Anterior cingulate cortex (tissue), 58 donors: ENCODE data around the gene GOLGA6L25.
"Not testable (repeated sequence)": the region's sequence is repeated elsewhere in the genome, so short reads cannot be mapped to it uniquely, and the experiment has no call there.

Experiments used
- DNase-seq, 58 donors: peaks; one replicate each; lab custom pipeline; 2025; lab: John Stamatoyannopoulos, UW

Gene GOLGA6L25

GRCh38 chr15:28553268-28553667 is at the start of gene GOLGA6L25:
TSS of gene GOLGA6L25 (plus strand) at chr15:28553568. CDS start at chr15:28553629, 61 bp downstream.
- not testable (repeated sequence) for DNase-seq

DNA sequence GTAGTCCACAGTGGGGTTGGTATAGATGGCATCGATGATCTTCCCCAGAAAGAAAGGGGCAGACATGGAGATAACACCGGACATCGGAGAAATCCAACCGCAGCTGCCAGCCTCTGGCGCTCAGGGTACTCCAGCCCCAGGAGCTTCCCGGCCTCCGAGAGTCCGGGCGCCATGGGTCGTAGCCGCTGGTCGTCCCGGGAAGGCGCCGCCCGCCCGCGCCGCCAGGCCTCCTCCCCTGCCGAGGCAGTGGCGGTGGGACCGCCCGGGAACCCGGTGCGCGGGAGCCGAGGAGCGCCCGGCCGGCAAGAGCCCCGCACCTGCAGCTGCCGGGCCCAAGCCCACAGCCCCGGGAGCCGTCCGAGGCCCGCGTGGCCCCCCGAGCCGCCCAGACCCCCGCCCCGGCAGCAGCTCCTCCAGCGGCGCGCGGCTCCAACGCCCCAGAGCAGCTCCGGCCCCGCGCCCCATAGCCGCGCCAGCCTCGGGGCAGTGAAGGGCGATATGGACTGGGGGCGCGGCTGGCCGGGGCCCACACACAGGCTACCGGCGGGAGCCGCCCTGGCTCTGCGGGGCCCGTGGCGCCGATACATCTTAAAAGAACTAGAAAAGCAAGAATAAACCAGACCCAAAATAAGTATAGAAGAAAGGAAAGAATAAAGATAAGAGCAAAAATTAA is 45.0 kb upstream of the GOLGA6L25 start:
- not testable (repeated sequence) for DNase-seq

GRCh38 chr15:28514128-28514527 is 39.2 kb upstream of the GOLGA6L25 start:
- not testable (repeated sequence) for DNase-seq

GRCh38 chr15:28515208-28515607 is 38.2 kb upstream of the GOLGA6L25 start:
- not testable (repeated sequence) for DNase-seq

GRCh38 chr15:28532954-28533353 is 20.4 kb upstream of the GOLGA6L25 start, which contains the start of gene GOLGA8G:
TSS of gene GOLGA8G (minus strand) at chr15:28532971. CDS start at chr15:28532909, 62 bp downstream.
- not testable (repeated sequence) for DNase-seq

GRCh38 chr15:28573351-28573750 is 20.0 kb downstream of the GOLGA6L25 start:
- DNase-seq = not testable (repeated sequence)

- not testable (repeated sequence) for DNase-seq
These were observed 35.7 kb downstream of the GOLGA6L25 start for GRCh38 chr15:28588977-28589606.

DNA sequence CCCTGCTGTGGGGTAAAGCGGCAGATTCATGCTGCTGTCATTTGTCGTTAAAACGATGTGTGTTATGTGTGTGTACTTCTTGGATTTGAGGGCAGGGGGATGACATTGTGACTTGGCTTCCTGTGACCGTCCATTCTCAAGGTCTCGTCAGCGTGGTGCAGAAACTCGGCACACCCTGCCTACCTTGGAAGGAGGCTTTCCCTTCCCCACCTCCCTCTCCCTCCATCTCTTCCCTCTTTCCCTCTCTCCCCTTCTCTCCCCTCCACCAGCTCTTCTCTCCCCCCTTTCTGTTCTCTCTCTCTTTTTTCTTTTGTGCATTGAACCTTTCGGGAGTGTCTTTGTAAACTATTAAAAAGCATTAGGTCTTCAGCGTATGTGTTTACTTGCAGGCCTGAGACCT is 36.4 kb downstream of the GOLGA6L25 start:
- not testable (repeated sequence) for DNase-seq

DNA sequence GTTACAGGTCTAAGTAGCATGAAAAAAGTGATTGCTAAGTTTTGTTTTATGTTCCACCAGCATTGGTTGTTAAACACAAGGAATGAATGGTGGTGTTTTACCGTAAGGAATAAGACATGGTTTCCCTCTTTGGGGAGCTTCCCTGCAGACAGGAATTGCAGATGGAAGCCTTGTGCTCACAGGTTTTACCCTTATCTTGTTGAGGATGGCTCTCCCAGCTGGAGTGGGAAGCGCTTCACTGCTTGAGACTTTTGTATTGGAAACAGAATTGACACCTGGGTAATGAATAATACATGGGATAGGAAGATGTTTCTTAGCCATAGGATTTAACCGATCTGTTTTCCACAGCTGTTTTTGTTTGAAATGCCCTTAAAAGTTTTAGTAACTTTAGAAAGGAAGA is 39.0 kb downstream of the GOLGA6L25 start:
- not testable (repeated sequence) for DNase-seq

DNA sequence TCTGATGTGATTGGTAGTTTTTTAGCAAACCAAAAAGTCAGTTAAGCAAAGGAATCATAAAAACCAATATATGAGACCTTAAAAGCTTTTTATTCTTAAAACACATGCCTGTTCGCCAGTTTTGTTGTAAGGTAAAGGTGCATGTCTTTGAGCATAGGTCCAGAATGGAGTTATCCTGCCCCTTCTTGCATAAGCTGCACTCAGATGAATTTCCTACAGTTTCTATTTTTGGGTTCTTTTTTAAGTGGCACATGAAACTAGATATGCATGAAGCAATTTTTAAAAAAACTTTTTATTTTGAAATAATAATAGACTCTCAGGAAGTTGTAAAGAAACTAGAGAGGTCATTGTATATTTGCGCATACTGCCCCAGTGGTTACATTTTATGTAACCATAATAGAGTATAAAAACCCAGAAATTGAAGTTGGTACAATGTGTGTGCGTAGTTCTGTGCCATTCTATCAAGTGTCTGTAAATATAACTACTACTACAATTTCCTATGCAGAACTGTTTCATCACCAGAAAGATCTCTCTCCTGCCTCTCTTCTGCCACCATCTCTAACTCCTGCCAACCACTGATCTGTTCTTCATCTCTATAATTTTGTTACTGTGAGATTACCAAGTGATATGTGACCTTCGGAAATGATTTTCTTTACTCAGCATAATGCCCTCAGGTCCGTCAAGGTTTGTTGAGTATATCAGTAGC is 40.2 kb downstream of the GOLGA6L25 start:
- DNase-seq = not testable (repeated sequence)

GRCh38 chr15:28597471-28597870 is 44.1 kb downstream of the GOLGA6L25 start:
- DNase-seq = not testable (repeated sequence)

GRCh38 chr15:28598209-28598608 is 44.8 kb downstream of the GOLGA6L25 start:
- not testable (repeated sequence) for DNase-seq

GRCh38 chr15:28602152-28602551 is 48.8 kb downstream of the GOLGA6L25 start:
- DNase-seq = not testable (repeated sequence)
